NCI-H2081 treated with DMSO at 0.1 percent for 48 hours (cell line): ENCODE data around the gene CACTIN.
"Not testable (repeated sequence)": the region's sequence is repeated elsewhere in the genome, so short reads cannot be mapped to it uniquely, and the experiment has no call there.

ENCODE experiments used
- DNase-seq: peaks from one replicate; lab custom pipeline; 2025; lab: John Stamatoyannopoulos, UW

Gene CACTIN

GRCh38 chr19:3663838-3664237 is 37.2 kb upstream of the CACTIN start:
- no peak for DNase-seq

GRCh38 chr19:3661284-3662238 is 35.0 kb upstream of the CACTIN start:
- DNase-seq: no peak

GRCh38 chr19:3660493-3661219 is 34.1 kb upstream of the CACTIN start:
- no peak for DNase-seq

- DNase-seq: no peak
These were observed 33.1 kb upstream of the CACTIN start for GRCh38 chr19:3659746-3660112.

- DNase-seq: no peak
These were observed 32.5 kb upstream of the CACTIN start for GRCh38 chr19:3658870-3659745.

DNA sequence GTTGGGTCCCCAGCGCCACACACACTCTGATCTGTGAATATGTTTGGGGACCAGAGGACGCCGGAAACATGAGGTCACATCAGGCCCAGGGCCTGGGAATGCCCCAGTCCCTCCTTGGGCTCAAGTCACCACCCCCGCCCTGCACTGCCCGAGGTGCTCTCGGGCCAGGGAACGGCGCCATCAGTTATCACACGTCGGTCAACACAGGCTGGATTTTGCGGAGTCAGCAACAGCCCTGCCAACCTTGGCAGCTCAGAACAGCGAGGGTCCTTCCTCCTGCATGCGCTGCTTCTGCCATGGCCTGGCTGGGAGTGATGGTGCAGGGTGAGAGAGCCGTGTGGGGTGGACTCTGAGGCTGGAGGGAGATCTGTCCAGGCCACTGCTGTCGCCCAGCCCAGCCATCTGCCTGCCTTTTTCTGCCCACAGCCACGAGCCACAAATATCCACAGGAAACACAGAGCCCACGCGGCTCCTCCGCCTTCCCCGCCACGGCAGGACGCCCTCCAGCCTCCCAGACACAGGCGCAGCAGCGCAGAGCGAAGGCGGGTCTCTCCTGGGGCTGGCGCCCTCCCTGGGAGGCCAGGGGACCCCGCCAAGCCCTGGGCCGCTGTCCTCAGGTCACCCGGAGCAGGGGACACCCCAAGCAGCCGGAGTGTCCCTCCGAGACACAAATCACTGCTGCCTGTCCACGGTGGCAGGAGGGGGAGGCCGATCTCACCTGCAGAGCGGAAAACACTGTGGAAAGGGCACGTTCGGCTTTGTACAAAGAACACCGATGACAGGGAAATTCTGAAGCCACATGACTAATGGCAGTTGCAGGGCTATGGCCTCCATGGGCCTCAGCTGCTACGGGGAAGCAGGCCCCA is 31.6 kb upstream of the CACTIN start:
- no peak for DNase-seq

DNA sequence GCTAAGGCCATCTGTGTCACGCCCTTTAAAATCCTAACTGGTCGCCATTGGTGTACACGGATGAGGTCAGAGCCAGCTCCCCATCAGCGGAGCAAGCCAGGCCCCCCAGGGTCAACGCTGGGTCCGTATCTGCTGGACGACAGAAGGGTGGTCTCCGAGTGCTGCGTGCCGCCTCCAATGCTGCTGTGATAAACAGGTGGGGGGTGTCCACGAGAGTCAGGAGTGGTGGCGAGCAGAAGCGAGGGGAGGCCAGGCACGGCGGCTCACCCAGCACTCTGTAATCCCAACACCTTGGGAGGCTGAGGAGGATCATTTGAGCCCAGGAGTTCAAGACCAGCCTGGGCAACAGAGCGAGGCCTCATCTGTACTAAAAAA is 30.8 kb upstream of the CACTIN start:
- DNase-seq: no peak

DNA sequence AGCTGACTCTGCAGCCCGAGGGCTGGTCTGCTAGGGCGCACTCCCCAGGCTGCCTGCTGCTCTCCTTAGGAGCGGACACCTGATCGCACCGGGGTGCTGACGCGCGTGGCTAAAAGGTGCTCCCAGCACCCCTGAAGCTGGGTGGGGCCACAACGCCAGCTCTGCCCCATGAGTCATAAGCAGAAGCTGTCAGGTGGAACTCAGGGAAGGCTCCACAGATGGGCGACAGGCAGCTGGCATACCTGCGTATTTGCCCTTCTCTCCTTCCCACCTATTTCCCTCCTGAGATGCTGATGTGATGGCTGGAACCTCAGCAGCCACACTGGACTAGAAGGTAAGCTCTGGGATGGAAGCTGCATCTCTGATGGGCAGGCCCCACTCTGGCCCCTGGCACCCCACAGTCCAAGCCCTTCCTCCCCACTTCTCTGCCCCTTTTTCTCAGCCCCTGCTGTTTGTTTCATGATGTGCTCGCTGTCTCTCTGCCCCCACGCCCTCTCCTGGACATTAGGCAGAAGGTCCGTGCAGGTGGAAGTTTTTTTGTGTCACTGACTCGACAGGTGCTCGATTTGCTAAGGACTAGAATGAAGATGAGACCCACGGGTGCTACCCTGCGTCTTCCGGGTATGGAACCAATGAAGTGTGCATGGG is 30.3 kb upstream of the CACTIN start:
- no peak for DNase-seq

GRCh38 chr19:3656073-3656746 is 29.6 kb upstream of the CACTIN start:
- DNase-seq: no peak

- DNase-seq: no peak
These were observed 28.9 kb upstream of the CACTIN start for GRCh38 chr19:3655402-3656072.

DNA sequence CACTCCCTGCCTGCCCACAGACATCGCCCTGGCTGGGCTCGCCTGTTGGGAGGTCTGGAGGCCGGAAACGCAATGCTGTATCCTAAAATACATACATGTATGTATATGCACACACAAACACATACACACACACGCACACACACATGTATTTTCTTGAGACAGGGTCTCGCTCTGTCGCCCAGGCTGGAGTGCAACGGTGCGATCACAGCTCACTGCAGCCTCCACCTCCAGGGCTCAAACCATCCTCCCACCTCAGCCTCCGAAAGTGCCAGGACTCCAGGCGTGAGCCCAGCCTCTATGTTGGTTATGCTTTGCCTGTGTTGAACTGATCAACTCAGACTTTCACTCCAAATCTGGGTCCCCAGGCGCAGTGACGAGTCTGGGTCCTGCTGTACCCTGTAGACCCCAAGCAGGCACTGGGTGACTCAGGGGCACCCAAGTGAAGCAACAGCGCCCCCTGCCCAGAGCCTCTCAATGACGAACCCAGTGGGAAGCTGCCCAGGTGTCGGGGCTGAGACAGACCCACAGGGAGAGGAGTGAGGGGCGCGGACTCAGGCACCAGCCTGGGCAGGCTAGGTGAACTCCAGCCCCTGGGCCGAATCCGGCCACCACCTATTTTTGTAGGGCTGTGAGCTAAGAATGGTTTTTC is 27.4 kb upstream of the CACTIN start:
- no peak for DNase-seq

DNA sequence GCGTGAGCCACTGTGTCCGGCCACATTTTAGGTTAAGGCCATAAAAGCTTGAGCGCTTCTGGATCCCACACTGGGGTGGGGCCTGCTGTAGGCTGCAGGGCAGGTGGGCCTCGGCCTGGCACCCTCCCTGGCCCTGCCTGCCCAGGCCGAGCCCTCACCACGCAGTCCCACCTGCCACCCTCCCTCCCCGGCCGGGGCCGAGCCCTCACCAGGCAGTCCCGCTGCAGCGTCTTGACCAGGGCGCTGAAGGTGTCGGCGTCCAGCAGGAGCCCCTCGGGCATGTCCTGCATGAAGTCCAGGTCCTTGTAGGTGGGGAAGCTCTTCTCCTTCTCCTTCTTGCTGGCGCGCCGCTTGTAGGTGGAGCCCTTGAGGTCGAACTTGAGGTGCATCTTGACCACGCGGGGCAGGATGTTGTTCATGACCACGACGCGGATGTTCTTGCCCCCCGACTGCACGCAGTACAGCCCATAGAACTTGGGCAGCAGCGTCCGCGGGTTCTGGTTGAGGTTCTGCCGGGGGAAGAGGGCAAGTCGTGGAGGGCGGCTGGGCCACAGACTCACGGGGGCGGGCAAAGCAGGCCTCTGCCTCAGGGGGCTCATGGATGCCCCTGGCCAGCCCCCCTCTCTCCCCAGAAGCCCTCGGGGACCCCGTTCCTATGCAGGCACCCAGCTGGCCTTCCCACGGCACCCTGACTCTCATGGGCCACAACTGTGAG is 26.6 kb upstream of the CACTIN start:
- DNase-seq: no peak

DNA sequence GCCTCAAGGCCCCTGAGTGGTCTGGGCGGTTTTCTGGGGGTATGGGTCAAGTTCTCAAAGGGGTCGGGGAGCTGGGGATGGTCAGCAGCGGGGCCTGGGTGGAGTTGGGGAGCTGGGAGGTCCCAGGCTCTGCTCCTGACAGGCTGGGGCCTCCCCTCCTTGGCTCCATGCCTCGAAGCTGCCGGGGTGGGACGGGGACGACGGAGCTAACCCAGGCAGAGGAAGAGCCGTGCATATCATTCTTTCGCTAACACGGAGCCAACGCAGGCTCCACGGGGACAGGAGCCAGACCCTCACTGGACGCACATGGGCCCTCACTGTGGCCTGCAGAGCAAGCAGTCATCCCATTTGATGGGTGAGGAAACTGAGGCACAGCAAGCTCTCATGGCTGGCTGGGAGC is 25.8 kb upstream of the CACTIN start:
- no peak for DNase-seq

DNA sequence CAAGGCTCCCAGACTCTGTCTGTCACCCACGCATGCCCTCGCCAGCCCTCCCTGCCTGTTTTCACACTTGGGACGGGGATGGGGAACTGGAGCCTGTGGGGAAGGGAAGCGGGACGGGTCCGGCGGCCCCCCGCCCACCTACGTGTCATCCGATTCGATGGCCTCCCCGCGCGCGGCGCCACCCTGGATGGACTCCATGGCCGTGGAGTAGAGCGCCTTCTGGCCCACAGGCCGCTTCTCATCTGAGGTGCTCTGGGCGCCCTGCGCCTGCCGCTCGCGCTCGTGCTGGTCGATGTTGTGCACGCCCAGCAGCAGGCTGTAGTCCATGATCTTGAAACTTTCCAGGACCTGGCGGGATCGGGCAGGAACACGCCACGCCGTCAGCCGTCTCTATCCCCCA is 25.1 kb upstream of the CACTIN start:
- no peak for DNase-seq

DNA sequence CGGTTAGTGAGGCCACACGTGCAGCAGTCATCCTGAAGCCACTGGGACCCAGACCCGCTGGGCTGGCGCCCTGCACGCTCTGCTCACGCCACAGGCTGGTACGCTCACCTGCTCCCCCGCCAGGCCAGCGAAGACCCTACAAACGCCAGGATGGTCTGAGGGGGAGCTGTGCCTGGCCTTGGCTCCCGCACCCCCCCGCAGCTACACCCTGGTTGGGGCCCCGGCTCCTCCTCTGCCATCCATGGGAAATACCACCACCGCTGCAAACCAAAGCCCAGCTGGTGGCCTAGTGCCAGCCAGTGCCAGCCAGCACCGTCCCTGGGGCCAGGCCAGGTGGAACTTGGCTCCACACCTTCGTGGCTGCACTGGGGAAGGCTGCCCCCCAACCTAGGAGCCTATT is 23.3 kb upstream of the CACTIN start:
- no peak for DNase-seq

DNA sequence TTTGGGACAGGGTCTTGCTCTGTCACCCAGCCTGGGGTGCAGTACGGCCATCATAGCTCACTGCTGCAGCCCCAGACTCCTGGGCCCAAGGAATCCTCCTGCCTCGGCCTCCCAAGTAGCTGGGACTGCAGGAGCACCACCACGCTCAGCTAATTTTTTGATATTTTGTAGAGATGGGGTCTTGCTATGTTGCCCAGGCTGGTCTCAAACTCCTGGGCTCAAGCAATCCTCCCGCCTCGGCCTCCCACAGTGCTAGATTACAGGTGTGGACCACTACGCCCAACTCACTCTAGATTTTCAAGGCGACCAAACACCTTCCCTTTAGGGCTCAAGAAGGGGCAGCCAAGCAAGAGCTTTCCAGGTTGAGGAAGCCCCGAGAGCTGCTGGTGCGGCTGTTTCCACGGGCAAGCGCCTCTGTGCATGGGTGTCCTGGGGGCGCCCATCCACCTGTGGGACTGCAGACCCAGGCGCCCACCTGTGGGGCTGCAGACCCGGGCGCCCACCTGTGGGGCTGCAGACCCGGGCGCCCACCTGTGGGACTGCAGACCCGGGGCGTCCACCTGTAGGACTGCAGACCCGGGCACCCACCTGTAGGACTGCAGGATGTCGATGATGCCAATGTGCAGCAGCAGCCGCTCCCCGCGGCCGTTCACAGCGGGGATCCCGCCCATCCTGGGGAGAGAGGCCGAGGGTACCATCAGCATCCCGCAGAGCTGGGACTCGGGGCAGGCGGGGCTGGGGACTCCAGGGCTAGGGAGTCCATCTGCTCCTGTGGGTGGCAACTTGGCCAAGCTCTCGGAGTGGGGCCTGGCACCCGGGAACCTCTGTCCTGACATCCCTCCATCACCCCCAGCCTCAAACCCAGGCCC is 21.7 kb upstream of the CACTIN start:
- DNase-seq: no peak

- DNase-seq: not testable (repeated sequence)
These were observed 20.5 kb upstream of the CACTIN start for GRCh38 chr19:3647102-3647501.
